Measurements from ENCODE around the gene DGKB. TPM values are rescaled to one million over a fixed set of nuclear protein-coding genes. Genes with fewer than 3 reads are reported as not detected.

The DGKB gene
- polyA plus RNA-seq, 1 of the 3 experiments (the other 2 are of a cell fraction), result 2.1 TPM

DNA sequence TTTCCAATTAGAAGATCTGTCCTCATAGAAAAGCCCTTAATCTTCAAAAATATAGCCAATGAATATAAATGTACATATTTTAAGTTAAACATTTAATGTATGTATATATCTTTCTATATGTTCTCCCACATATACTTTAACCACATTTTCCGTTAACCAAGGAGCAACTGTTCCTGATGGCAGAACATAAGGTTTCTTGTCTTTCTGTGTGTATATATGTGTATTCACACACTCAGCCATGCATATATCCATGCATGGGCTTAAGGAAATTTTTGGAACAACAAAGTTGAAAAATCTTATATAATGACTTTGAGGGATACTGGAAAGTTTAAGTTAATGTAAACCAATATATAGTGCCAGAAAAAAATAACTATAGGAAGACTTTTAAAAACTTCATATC, 274.0 kb downstream of the DGKB start:
- Histone ChIP-seq H3K27ac (ENCODE audit: low read depth in 2 of 2, low read length in 1 of 2) (no peak overlapping the region), H4K20me1 (ENCODE audit: insufficient read depth) (no peaks in the 10 kb centered on the region), H3K4me1 (ENCODE audit: control insufficient read depth in 1 of 2, insufficient read depth in 2 of 2, low read depth in 1 of 2, low read length in 1 of 2) (no peaks in the 10 kb centered on the region), H3K27me3 (ENCODE audit: insufficient read depth) (no peaks in the 10 kb centered on the region), H3K36me3 (replicated peaks in 1 of 2; ENCODE audit: control insufficient read depth in 1 of 2, insufficient read depth in 2 of 2, low read length in 1 of 2) (no peaks in the 10 kb centered on the region), H3K4me2 (no peak overlapping the region), H3K9me3 (no peaks in the 10 kb centered on the region), H3K79me2 (ENCODE audit: insufficient read depth) (no peaks in the 10 kb centered on the region), H3F3A (replicated peaks; ENCODE audit: insufficient read depth) (no peaks in the 10 kb centered on the region), H2AFZ (ENCODE audit: low read depth) (no peak overlapping the region), H3K9me2 (no peaks in the 10 kb centered on the region), H3K4me3 (ENCODE audit: low read depth in 2 of 2, low read length in 1 of 2) (no peak overlapping the region), H3K9ac (no peak overlapping the region)
- ChIA-PET POLR2A (no interaction called here), CTCF (no interaction called here)
- no peak for TF ChIP-seq FOXM1 (IDR thresholded peaks at IDR 0.05; ENCODE audit: low read depth)
- TF ChIP-seq MAX (IDR thresholded peaks at IDR 0.05; ENCODE audit: low read depth), result no peak
- no peak for TF ChIP-seq TCF12 (IDR thresholded peaks at IDR 0.05)
- no peak for TF ChIP-seq GABPA (IDR thresholded peaks at IDR 0.05; ENCODE audit: low read depth)
- TF ChIP-seq EP300 (IDR thresholded peaks at IDR 0.05; ENCODE audit: borderline replicate concordance in 1 of 2, low read depth in 1 of 2, low read length in 1 of 2), result no peak
- TF ChIP-seq JUND (IDR thresholded peaks at IDR 0.05), result no peak
- TF ChIP-seq EZH2phosphoT487 (IDR thresholded peaks at IDR 0.05; ENCODE audit: borderline replicate concordance, low read depth), result no peak
- no peak for TF ChIP-seq YY1 (IDR thresholded peaks at IDR 0.05; ENCODE audit: low read depth)
- TF ChIP-seq FOSL2 (IDR thresholded peaks at IDR 0.05; ENCODE audit: borderline replicate concordance, low read depth), result no peak
- DNase-seq, result no peak
- 85% methylated on average over 1 of the region's 1 CpG for WGBS (ENCODE audit: low lambda C conversion rate)

GRCh38 chr7:14626076-14626475, 276.5 kb downstream of the DGKB start:
- Histone ChIP-seq H3K4me2 (no peak overlapping the region), H3K9ac (no peak overlapping the region), H3K4me1 (ENCODE audit: control insufficient read depth in 1 of 2, insufficient read depth in 2 of 2, low read depth in 1 of 2, low read length in 1 of 2) (no peaks in the 10 kb centered on the region), H3K36me3 (replicated peaks in 1 of 2; ENCODE audit: control insufficient read depth in 1 of 2, insufficient read depth in 2 of 2, low read length in 1 of 2) (no peaks in the 10 kb centered on the region), H3K9me2 (no peaks in the 10 kb centered on the region), H3F3A (replicated peaks; ENCODE audit: insufficient read depth) (no peaks in the 10 kb centered on the region), H3K27ac (ENCODE audit: low read depth in 2 of 2, low read length in 1 of 2) (no peak overlapping the region), H3K27me3 (ENCODE audit: insufficient read depth) (no peaks in the 10 kb centered on the region), H4K20me1 (ENCODE audit: insufficient read depth) (no peaks in the 10 kb centered on the region), H3K9me3 (no peaks in the 10 kb centered on the region), H3K79me2 (ENCODE audit: insufficient read depth) (no peaks in the 10 kb centered on the region), H3K4me3 (ENCODE audit: low read depth in 2 of 2, low read length in 1 of 2) (no peak overlapping the region), H2AFZ (ENCODE audit: low read depth) (no peak overlapping the region)
- TF ChIP-seq PBX3 (IDR thresholded peaks at IDR 0.05) (no peak), RXRA (IDR thresholded peaks at IDR 0.05; ENCODE audit: borderline replicate concordance, low read depth) (no peak), ZBTB33 (IDR thresholded peaks at IDR 0.05; ENCODE audit: borderline replicate concordance, low read depth) (no peak), NFIC (IDR thresholded peaks at IDR 0.05; ENCODE audit: borderline replicate concordance) (no peak), EZH2phosphoT487 (IDR thresholded peaks at IDR 0.05; ENCODE audit: borderline replicate concordance, low read depth) (no peak), SIN3A (IDR thresholded peaks at IDR 0.05; ENCODE audit: borderline replicate concordance, low read depth, low read length) (no peak), RFX5 (IDR thresholded peaks at IDR 0.05; ENCODE audit: low read length) (no peak), TCF12 (IDR thresholded peaks at IDR 0.05) (no peak), JUND (IDR thresholded peaks at IDR 0.05) (no peak), RCOR1 (IDR thresholded peaks at IDR 0.05; ENCODE audit: low read length) (no peak), GABPA (IDR thresholded peaks at IDR 0.05; ENCODE audit: low read depth) (no peak), USF1 (IDR thresholded peaks at IDR 0.05; ENCODE audit: borderline replicate concordance, low read depth) (no peak), GATA2 (CRISPR knock-in tag; IDR thresholded peaks at IDR 0.05) (no peak), FOSL2 (IDR thresholded peaks at IDR 0.05; ENCODE audit: borderline replicate concordance, low read depth) (no peak), IRF3 (IDR thresholded peaks at IDR 0.05; ENCODE audit: low read depth, low read length) (no peak), RAD21 (IDR thresholded peaks at IDR 0.05; ENCODE audit: low read length) (no peak), FOXM1 (IDR thresholded peaks at IDR 0.05; ENCODE audit: low read depth) (no peak), MAX (IDR thresholded peaks at IDR 0.05; ENCODE audit: low read depth) (no peak)
- TF ChIP-seq, protein P1, sequence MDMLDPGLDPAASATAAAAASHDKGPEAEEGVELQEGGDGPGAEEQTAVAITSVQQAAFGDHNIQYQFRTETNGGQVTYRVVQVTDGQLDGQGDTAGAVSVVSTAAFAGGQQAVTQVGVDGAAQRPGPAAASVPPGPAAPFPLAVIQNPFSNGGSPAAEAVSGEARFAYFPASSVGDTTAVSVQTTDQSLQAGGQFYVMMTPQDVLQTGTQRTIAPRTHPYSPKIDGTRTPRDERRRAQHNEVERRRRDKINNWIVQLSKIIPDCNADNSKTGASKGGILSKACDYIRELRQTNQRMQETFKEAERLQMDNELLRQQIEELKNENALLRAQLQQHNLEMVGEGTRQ (IDR thresholded peaks at IDR 0.05; ENCODE audit: borderline replicate concordance, low read depth, low read length), result no peak
- DNase-seq, result no peak
- ChIA-PET POLR2A (no interaction called here), CTCF (interaction anchor here (0.6 to 2.4 kb wide), 3 partner anchors 17 to 165 kb away, joined by 4 to 8 read pairs (median 5); no protein-coding TSS in a partner anchor)
- 88% methylated on average over 4 of the region's 4 CpGs for WGBS (ENCODE audit: low lambda C conversion rate)

All from SK-N-SH (cell line).